SKM-1 (cell line): ENCODE measurements around the gene ZDHHC23.

ENCODE experiments used
- DNase-seq: peaks from one replicate; lab custom pipeline; 2025; ENCODE audit not compliant: unreplicated experiment; lab: John Stamatoyannopoulos, UW

ZDHHC23 gene

GRCh38 chr3:113947372-113948014 is at the start of gene ZDHHC23:
ZDHHC23 (plus strand) TSS chr3:113948013; CDS start chr3:113948803, 790 bp downstream.
- peak; percentile 73 for DNase-seq

GRCh38 chr3:113898892-113899291 is 48.9 kb upstream of the ZDHHC23 start:
- peak; percentile 25 for DNase-seq

- no peak for DNase-seq
These were observed 41.2 kb upstream of the ZDHHC23 start for GRCh38 chr3:113906568-113907140.

DNA sequence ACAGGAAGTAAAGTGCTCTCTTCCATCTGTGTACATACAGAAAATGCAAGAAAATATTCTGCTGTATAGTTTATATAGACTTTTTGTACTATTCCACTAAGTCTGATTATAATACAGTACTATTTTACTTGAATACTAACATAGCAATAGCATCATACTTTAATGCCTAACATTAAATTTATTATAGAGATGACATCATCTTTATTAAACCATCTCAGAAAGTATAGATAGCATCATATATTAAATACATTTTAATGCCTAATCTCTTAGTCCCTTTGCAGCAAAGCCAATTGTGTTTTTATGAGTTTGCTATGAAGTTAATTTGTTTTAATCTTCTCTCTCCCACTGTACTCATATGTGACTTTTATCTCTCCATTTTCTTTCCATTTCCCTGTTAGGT is 39.7 kb upstream of the ZDHHC23 start:
- no peak for DNase-seq

- DNase-seq: no peak
These were observed 36.8 kb upstream of the ZDHHC23 start for GRCh38 chr3:113910966-113911365.

- peak; percentile 56 for DNase-seq
These were observed 35.1 kb upstream of the ZDHHC23 start for GRCh38 chr3:113912552-113913236.

DNA sequence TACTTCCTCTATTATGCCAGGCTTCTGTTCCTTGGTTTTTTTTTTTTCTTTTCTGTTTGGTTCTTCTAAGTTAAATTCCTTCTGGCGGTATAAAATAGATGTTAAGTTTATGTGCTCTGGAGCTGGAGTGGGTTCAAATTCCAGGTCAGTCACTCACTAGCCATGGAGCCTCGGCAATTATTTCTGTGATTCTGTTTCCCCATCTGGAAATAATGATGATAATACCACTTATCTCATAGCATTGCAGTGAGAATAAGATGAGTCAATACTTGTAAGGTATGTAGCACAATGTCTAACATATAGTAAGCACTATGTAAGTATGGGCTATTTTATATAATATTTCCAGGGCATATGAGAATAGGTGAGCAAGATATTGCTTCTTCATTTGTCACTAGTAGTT is 33.2 kb upstream of the ZDHHC23 start:
- no peak for DNase-seq

DNA sequence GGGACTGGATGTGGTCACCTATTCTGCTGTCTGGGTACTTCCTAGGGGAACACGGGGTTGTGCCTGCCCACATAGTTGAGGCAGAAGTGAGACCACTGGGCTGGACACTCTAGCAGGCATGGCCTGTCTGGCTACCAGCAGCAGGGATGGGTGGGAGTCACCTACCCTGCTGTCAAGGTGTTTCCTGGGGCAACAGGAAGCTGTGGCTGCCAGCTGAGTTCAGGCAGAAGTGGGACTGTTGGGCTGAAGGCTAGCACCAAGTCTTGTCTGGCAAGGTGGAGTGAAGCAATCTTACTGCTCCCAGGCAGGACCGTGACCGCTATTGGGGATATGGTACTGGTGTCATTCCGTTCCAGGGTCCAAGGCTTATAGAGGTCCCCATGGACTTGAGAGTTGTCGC is 20.3 kb upstream of the ZDHHC23 start:
- DNase-seq: no peak

DNA sequence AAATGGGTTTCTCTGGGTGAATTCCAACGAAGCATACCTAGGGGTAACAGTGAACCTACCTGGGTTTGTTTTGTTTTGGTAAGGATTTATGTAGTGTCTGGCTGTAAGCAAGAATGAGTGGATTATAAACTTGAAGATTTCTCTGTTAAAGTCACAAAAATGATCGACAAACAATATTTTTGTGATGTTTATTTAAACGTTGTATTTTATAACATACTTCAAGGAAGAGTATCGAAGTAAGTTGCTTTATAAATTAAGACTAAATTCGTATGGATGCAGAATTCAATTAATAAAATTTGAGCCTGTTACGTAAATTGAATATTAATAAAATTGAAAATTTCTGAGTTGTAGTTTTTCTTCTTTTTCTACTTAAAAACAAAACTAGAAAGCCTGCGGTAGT is 982 bp upstream of the ZDHHC23 start:
- DNase-seq: no peak

DNA sequence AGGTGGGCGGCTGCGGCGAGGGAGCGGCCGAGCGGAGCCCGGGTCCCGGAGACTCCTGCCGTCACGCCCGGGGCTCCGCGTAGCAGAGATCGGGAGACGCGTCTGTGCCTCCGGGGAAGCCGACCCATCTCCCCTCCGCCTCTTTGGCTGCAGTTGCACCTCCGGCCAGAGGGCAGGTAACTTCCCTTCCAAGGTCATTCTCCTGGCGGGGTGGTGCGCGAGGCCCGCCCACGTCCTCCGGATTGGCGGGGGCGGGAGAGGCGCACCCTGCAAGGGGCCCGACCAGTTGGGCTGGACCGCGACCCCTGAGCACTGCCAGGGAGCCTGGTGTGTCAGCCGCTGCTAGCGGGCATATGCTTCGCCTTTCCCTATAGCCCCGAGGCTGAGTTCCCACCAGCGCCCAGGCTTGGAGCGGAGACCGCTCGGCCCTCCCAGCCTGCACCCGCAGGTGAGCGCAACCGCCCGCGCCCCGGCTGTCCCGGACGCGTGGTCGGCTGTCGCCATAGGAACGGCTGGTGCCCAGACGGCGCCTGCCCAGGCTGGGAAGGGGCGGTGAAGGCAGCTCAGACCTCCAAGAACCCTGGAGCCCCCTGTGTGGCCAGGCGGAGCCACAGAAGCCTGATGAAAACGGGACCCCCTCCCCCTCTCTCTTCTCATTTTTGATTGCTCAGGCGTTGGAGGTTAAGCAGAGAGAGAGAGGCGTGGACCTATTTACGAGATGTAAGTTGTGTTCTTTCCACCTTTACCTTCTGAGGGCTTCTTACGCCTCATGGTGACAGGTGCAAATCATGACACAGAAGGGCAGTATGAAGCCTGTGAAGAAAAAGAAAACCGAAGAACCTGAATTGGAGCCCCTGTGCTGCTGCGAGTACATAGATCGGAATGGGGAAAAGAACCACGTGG is 453 bp downstream of the ZDHHC23 start:
- DNase-seq: no peak

- DNase-seq: no peak
These were observed 5.1 kb downstream of the ZDHHC23 start for GRCh38 chr3:113952921-113953320.

DNA sequence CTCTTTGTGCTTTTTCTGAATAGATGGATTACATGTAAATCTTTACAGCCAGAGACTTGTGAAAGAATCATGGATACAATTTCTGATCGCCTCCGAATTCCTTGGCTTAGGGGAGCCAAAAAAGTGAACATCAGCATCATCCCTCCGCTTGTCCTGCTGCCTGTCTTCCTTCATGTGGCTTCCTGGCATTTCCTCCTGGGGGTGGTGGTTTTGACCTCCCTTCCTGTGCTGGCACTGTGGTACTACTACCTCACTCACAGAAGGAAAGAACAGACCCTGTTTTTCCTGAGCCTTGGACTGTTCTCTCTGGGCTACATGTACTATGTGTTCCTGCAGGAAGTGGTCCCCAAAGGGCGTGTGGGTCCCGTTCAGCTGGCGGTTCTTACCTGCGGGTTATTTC is 5.9 kb downstream of the ZDHHC23 start:
- no peak for DNase-seq

GRCh38 chr3:113954091-113954685 is 6.4 kb downstream of the ZDHHC23 start:
- no peak for DNase-seq

- DNase-seq: no peak
These were observed 16.1 kb downstream of the ZDHHC23 start for GRCh38 chr3:113963879-113964278.

DNA sequence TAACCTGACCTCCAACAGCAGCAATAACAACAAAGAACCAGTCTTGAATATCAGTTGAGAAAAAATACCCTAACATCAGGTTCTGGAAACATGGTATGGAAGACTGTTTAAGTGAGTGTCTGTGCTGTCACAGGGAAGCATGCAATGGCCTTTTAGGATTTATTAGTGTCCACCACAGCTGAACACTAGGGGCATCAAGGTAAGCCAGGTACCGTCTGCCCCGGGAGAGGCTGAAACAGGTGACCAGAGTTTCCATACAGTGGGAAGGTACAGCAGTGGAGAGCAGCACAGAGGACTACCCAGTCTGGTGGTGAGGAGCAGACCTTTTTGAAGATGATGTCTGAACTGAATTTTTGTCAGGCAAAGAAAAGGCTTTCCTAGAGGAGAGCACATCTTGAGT is 18.4 kb downstream of the ZDHHC23 start:
- no peak for DNase-seq

- DNase-seq: no peak
These were observed 21.2 kb downstream of the ZDHHC23 start for GRCh38 chr3:113968986-113969385.

- no peak for DNase-seq
These were observed 30.0 kb downstream of the ZDHHC23 start for GRCh38 chr3:113977822-113978221.

GRCh38 chr3:113979916-113980315 is 32.1 kb downstream of the ZDHHC23 start:
- no peak for DNase-seq

DNA sequence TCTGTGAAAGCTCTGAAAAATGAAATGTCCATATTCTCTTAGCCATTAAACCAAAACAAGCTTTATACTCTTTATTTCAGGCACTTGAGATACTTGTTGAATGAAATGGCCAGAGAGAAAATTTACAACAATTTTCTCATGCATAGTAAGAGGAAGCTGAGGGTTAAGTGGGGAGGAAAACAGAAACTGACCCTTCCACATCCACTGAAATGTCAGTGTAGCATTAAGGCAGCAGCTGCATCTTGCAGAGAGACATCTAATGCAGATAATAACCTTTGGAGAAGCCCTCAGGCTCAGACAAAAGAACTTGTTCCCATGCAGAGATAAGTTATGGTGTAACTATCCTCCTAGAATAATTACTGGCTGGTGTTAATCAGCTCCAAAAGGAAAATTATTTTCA is 34.0 kb downstream of the ZDHHC23 start:
- DNase-seq: no peak

DNA sequence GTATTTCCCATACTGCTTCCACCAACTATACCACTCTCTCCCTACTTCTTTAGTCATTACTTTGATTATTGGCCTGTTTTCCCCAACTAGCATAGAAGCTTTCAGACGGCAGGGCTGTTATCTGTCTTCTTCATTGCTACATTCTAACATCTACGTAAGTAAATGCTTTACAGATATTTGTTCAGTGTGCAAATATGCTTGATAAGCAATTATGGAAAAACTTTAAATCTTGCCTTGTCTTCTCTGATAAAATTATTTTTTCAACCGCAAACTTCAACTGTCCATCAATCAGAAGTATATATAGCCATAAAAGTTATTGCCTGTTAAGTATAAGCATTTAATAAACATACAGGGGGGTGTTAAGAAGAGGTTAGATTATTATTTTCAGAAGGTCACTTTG is 35.7 kb downstream of the ZDHHC23 start:
- DNase-seq: no peak

DNA sequence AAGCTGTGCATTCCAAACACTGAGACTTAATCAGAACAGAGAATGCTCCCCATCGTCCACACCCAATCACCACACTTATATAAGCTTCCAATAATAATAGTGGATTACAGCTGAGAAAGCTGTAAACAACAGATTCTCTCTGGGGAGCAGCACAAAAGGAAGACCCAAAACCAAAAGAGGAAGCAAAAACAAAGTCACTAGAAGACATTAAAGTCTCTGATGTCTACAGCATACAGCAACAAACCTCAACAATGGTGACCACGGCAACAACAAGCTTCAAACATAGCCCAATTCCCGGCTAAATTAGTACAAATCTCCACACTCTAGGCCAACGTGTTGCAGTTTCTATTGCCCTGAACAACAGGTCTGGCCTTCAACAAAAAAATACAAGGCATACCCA is 37.7 kb downstream of the ZDHHC23 start:
- no peak for DNase-seq
